ENCODE data around the gene NLRP1. TPM values are rescaled to one million over a fixed set of nuclear protein-coding genes. Genes with fewer than 3 reads are reported as not detected.
A peak's percentile ranks its signal among the peaks of the same experiment; 100 is the strongest.

The NLRP1 gene
- total RNA-seq, 2 donors from 2014 or later, result 39.9 to 129 TPM

- Mint-ChIP-seq H3K27ac (peak overlapping the region; percentile 68), H3K4me3 (no peak overlapping the region), H3K9me3 (no peaks in the 10 kb centered on the region), H3K4me1 (peaks cover 17% of the 10 kb centered on the region), H3K27me3 (no peaks in the 10 kb centered on the region), H3K36me3 (ENCODE audit: low read depth) (peaks cover 93% of the 10 kb centered on the region)
- ATAC-seq (replicated peaks), result no peak
These were observed 29.1 kb downstream of the NLRP1 start for GRCh38 chr17:5555254-5555653.

GRCh38 chr17:5553479-5553878 is 30.8 kb downstream of the NLRP1 start:
- Mint-ChIP-seq H3K27ac (peak overlapping the region; percentile 1), H3K4me1 (peaks cover 21% of the 10 kb centered on the region), H3K9me3 (no peaks in the 10 kb centered on the region), H3K36me3 (ENCODE audit: low read depth) (peaks cover 96% of the 10 kb centered on the region), H3K4me3 (no peak overlapping the region), H3K27me3 (no peaks in the 10 kb centered on the region)
- no peak for ATAC-seq (replicated peaks)

- Mint-ChIP-seq H3K4me1 (peaks cover 27% of the 10 kb centered on the region), H3K4me3 (no peak overlapping the region), H3K36me3 (ENCODE audit: low read depth) (peaks cover 97% of the 10 kb centered on the region), H3K9me3 (no peaks in the 10 kb centered on the region), H3K27ac (peak overlapping the region; percentile 2), H3K27me3 (no peaks in the 10 kb centered on the region)
- ATAC-seq (replicated peaks), result no peak
These were observed 31.5 kb downstream of the NLRP1 start for GRCh38 chr17:5552841-5553240.

GRCh38 chr17:5545051-5545987 is 39.0 kb downstream of the NLRP1 start:
- H3K36me3 Mint-ChIP-seq (ENCODE audit: low read depth), result peaks cover 96% of the 10 kb centered on the region
- H3K9me3 Mint-ChIP-seq, result no peaks in the 10 kb centered on the region
- H3K27me3 Mint-ChIP-seq, result no peaks in the 10 kb centered on the region
- H3K4me3 Mint-ChIP-seq, result no peak overlapping the region
- no peak for ATAC-seq (replicated peaks)
- peak overlapping the region; percentile 61 for H3K27ac Mint-ChIP-seq
- peaks cover 17% of the 10 kb centered on the region for H3K4me1 Mint-ChIP-seq

GRCh38 chr17:5544115-5544514 is 40.2 kb downstream of the NLRP1 start:
- H3K4me1 Mint-ChIP-seq, result peaks cover 17% of the 10 kb centered on the region
- peaks cover 96% of the 10 kb centered on the region for H3K36me3 Mint-ChIP-seq (ENCODE audit: low read depth)
- no peaks in the 10 kb centered on the region for H3K27me3 Mint-ChIP-seq
- H3K27ac Mint-ChIP-seq, result no peak overlapping the region
- no peaks in the 10 kb centered on the region for H3K9me3 Mint-ChIP-seq
- no peak for ATAC-seq (replicated peaks)
- H3K4me3 Mint-ChIP-seq, result no peak overlapping the region

- peaks cover 5% of the 10 kb centered on the region for H3K4me1 Mint-ChIP-seq
- no peak overlapping the region for H3K4me3 Mint-ChIP-seq
- H3K27me3 Mint-ChIP-seq, result no peaks in the 10 kb centered on the region
- no peaks in the 10 kb centered on the region for H3K9me3 Mint-ChIP-seq
- H3K36me3 Mint-ChIP-seq (ENCODE audit: low read depth), result peaks cover 94% of the 10 kb centered on the region
- ATAC-seq (replicated peaks), result no peak
- H3K27ac Mint-ChIP-seq, result peak overlapping the region; percentile 16
These were observed 42.6 kb downstream of the NLRP1 start for GRCh38 chr17:5541610-5542202.

- Mint-ChIP-seq H3K27me3 (no peaks in the 10 kb centered on the region), H3K36me3 (ENCODE audit: low read depth) (peaks cover 94% of the 10 kb centered on the region), H3K4me1 (peaks cover 3% of the 10 kb centered on the region), H3K4me3 (no peak overlapping the region), H3K27ac (no peak overlapping the region), H3K9me3 (no peaks in the 10 kb centered on the region)
- ATAC-seq (replicated peaks), result no peak
These were observed 44.0 kb downstream of the NLRP1 start for GRCh38 chr17:5540321-5540720.

GRCh38 chr17:5539286-5539685 is 45.0 kb downstream of the NLRP1 start:
- ATAC-seq (replicated peaks), result no peak

GRCh38 chr17:5536866-5537650 is 47.3 kb downstream of the NLRP1 start:
- H3K27me3 Mint-ChIP-seq, result no peaks in the 10 kb centered on the region
- no peak overlapping the region for H3K4me3 Mint-ChIP-seq
- peak overlapping the region; percentile 43 for H3K27ac Mint-ChIP-seq

More at GRCh38 chr17:5539286-5539685, 45.0 kb downstream of the NLRP1 start:
- no peaks in the 10 kb centered on the region for H3K27me3 Mint-ChIP-seq
- peaks cover 94% of the 10 kb centered on the region for H3K36me3 Mint-ChIP-seq (ENCODE audit: low read depth)
- H3K27ac Mint-ChIP-seq, result no peak overlapping the region
- no peaks in the 10 kb centered on the region for H3K9me3 Mint-ChIP-seq
- no peaks in the 10 kb centered on the region for H3K4me1 Mint-ChIP-seq
- no peak overlapping the region for H3K4me3 Mint-ChIP-seq

GRCh38 chr17:5535436-5535835 is 48.9 kb downstream of the NLRP1 start:
- no peak overlapping the region for H3K4me3 Mint-ChIP-seq
- no peaks in the 10 kb centered on the region for H3K4me1 Mint-ChIP-seq
- H3K27ac Mint-ChIP-seq, result no peak overlapping the region
- no peaks in the 10 kb centered on the region for H3K27me3 Mint-ChIP-seq
- H3K36me3 Mint-ChIP-seq (ENCODE audit: low read depth), result peaks cover 98% of the 10 kb centered on the region
- ATAC-seq (replicated peaks), result no peak
- no peaks in the 10 kb centered on the region for H3K9me3 Mint-ChIP-seq

More at GRCh38 chr17:5536866-5537650, 47.3 kb downstream of the NLRP1 start:
- peaks cover 98% of the 10 kb centered on the region for H3K36me3 Mint-ChIP-seq (ENCODE audit: low read depth)
- H3K9me3 Mint-ChIP-seq, result no peaks in the 10 kb centered on the region
- no peaks in the 10 kb centered on the region for H3K4me1 Mint-ChIP-seq
- ATAC-seq (replicated peaks), result no peak

GRCh38 chr17:5533486-5534315 is 50.6 kb downstream of the NLRP1 start:
- ATAC-seq (replicated peaks), result no peak
- H3K27me3 Mint-ChIP-seq, result no peaks in the 10 kb centered on the region
- peaks cover 4% of the 10 kb centered on the region for H3K4me1 Mint-ChIP-seq
- no peak overlapping the region for H3K27ac Mint-ChIP-seq
- no peaks in the 10 kb centered on the region for H3K9me3 Mint-ChIP-seq
- H3K36me3 Mint-ChIP-seq (ENCODE audit: low read depth), result peaks cover 98% of the 10 kb centered on the region
- no peak overlapping the region for H3K4me3 Mint-ChIP-seq

- peaks cover 94% of the 10 kb centered on the region for H3K36me3 Mint-ChIP-seq (ENCODE audit: low read depth)
- H3K4me1 Mint-ChIP-seq, result peaks cover 4% of the 10 kb centered on the region
- no peak for ATAC-seq (replicated peaks)
- H3K27me3 Mint-ChIP-seq, result no peaks in the 10 kb centered on the region
- H3K4me3 Mint-ChIP-seq, result no peak overlapping the region
- no peaks in the 10 kb centered on the region for H3K9me3 Mint-ChIP-seq
- H3K27ac Mint-ChIP-seq, result peak overlapping the region; percentile 79
These were observed 51.7 kb downstream of the NLRP1 start for GRCh38 chr17:5532581-5532980.

- ATAC-seq (replicated peaks), result no peak
- H3K27ac Mint-ChIP-seq, result no peak overlapping the region
- H3K9me3 Mint-ChIP-seq, result no peaks in the 10 kb centered on the region
- no peak overlapping the region for H3K4me3 Mint-ChIP-seq
- H3K36me3 Mint-ChIP-seq (ENCODE audit: low read depth), result peaks cover 94% of the 10 kb centered on the region
- peaks cover 4% of the 10 kb centered on the region for H3K4me1 Mint-ChIP-seq
- no peaks in the 10 kb centered on the region for H3K27me3 Mint-ChIP-seq
These were observed 53.3 kb downstream of the NLRP1 start for GRCh38 chr17:5531085-5531418.
